Fibroblast of skin of back (primary cell): ENCODE data around the gene PROCA1.
A peak's percentile ranks its signal among the peaks of the same experiment; 100 is the strongest.
"Not testable (repeated sequence)": the region's sequence is repeated elsewhere in the genome, so short reads cannot be mapped to it uniquely, and the experiment has no call there.

Experiments
- DNase-seq: peaks from one replicate; pipeline ENCODE4 v3.0.0-alpha.2; 2013

PROCA1 gene

DNA sequence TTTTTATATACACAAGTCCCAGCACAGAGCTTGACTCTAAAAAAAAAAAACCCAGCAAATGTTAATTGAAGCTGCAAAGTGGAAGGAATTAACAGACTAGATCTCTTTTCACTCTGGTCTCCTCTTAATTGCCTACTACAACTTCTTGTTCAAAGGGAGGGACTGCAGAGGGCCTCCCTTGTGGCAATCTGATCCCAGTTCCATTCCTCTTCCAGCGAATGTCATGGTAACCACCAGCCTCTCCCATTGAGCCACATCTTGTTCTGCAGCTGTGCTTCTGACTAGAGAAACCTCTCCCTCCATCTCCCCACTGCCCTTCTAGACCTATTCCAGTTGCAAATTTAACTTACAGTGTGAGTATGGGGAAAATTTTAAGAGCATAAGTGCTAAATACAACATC is 43.8 kb downstream of the PROCA1 start:
- no peak for DNase-seq

DNA sequence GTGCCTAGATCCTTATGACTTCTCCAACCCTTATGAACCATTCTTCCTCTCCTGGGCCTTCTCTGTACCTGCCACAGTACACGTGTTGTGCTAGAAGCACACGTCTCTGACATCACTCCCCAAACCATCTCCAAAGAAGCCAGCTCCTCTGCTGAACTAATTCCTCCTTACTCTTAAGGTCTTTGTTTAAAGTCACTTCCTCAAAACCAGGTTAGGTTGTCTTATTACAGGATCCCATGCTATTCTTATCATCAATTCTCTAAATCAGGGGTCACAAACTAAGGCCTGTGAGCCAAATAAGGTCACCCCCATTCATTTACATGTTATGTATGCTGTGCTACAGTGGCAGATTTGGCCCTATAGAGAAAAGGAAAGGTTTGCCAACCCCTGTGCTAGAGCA is 45.7 kb downstream of the PROCA1 start:
- no peak for DNase-seq

DNA sequence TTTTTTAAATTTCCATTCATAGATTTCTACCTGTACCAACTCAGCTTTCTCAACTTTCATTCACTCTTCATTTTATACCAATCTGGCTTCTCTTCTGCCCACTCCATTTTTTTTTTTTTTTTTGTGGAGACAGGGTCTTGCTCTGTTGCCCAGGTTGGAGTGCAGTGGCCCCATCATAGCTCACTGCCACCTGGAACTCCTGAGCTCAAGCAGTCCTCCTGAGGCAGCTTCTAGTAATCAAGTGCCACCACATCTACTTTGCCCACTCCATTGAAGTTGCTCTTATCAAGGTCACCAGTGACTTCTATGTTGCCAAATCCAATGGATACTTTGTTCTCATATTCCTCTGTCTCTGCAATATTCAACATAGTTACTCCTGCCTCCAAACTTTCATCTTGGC is 48.0 kb downstream of the PROCA1 start:
- DNase-seq: no peak

DNA sequence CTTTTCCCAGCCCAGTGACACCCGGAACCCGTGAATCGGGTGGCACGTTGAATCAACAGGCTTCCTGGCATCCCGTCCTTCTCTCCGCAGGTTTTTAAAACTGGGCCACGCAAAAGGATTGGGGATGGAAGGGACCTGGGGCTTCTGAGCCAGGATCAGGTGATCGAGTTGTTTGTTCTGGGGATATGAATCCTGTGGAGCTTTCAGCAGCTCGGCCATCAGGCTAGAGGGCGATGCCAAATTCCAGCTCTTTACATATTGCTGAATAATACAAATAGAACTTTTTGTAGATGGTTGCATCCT is 49.2 kb downstream of the PROCA1 start:
- no peak for DNase-seq

DNA sequence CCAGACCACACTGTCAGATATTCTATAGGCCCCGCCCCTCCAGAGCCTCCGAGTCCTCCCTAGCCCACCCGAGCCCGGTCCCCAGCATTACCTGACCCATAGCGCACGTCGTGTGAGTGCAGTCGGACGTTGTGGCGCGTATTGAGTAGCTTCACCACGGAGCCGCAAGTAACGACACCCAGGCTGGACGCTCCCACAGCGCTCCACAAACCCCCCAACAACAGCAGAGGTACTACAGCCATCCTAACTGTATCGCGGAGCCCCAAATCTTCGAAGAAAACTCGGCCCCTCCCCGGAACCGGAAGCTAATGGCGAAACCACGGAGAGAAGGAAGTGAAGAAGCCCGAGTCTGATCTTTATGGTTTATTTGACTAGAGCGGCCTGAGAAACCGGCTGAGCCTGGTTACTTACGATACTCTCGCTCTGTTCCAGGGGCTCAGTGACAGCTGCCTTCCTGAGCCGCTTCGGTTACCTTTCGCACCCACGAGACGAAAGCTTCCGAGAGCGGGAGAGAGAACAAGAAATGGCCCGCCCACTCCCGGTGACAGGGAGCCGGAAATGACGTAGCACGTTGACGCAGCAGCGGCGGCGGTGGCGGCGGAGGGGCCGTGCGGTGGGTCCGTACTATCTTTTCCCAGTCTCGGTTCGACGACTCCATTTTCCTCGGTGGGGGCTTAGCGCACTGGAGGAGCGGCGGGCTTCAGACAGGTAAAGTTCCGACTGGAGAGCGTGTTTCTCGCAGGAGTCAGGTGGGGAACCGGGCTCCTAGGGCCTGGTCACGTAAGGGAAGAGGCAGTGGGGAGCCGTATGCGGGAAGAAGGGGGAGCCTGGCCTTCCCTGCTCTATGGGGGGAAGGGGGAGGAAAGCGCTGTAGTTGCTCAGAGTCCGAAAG is 49.8 kb downstream of the PROCA1 start, which contains the start of the genes SDF2 and SUPT6H:
Gene SDF2 (minus strand): TSS at position 272 of the 892 bp plus-strand sequence. CDS start 30 bp downstream, at position 242.
Gene SUPT6H (plus strand): TSS at position 571 of the 892 bp plus-strand sequence. CDS start 11,197 bp downstream, outside the sequence.
- DNase-seq: peak; percentile 85

DNA sequence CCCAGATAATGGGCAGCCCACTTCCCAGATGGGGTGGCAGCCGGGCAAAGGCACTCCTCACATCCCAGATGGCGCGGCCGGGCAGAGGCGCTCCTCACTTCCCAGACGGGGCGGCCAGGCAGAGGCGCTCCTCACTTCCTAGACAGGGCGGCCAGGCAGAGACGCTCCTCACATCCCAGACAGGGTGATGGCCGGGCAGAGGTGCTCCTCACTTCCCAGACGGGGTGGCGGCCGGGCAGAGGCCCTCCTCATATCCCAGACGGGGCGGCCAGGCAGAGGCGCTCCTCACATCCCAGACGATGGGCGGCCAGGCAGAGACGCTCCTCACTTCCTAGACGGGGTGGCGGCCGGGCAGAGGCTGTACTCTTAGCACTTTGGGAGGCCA is 52.2 kb downstream of the PROCA1 start:
- not testable (repeated sequence) for DNase-seq

DNA sequence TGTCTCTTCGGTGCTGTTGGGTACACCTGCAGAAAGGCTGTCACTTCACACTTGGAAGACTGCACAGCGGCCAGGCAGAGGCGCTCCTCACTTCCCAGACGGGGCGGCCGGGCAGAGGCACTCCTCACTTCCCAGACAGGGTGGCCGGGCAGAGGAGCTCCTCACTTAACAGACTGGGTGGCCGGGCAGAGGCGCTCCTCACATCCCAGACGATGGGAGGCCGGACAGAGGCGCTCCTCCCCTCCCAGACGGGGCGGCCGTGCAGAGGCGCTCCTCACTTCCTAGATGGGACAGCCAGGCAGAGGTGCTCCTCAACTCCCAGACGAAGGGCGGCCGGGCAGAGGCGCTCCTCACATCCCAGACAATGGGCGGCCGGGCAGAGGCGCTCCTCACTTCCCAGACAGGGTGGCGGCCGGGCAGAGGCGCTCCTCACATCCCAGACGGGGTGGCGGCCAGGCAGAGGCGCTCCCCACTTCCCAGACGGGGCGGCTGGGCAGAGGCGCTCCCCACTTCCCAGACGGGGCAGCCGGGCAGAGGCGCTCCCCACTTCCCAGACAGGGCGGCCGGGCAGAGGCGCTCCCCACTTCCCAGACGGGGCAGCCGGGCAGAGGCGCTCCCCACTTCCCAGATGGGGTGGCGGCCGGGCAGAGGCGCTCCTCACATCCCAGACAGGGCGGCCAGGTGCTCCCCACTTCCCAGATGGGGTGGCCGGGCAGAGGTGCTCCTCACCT is 52.8 kb downstream of the PROCA1 start:
- DNase-seq: not testable (repeated sequence)

DNA sequence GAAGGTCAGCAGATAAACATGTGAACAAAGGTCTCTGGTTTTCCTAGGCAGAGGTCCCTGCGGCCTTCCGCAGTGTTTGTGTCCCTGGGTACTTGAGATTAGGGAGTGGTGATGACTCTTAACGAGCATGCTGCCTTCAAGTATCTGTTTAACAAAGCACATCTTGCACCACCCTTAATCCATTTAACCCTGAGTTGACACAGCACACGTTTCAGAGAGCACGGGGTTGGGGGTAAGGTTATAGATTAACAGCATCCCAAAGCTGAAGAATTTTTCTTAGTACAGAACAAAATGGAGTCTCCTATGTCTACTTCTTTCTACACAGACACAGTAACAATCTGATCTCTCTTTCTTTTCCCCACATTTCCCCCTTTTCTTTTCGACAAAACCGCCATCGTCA is 53.3 kb downstream of the PROCA1 start:
- not testable (repeated sequence) for DNase-seq

DNA sequence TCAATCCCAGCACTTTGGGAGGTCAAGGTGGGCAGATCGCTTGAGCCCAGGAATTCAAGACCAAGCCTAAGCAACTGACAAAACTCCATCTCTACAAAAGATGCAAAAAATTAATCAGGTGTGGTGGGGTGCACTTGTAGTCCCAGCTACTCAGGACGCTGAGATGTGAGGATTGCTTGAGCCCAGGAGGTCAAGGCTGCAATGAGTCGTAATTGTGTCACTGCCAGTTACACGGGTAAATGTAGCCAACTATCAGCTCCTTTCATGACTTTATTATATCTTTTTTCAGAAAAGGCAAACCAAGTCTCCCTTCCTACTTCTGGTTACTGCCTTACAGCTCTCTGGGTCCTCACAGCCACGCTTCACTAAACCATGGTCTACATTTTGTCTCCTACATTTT is 53.9 kb downstream of the PROCA1 start:
- DNase-seq: peak; percentile 7

DNA sequence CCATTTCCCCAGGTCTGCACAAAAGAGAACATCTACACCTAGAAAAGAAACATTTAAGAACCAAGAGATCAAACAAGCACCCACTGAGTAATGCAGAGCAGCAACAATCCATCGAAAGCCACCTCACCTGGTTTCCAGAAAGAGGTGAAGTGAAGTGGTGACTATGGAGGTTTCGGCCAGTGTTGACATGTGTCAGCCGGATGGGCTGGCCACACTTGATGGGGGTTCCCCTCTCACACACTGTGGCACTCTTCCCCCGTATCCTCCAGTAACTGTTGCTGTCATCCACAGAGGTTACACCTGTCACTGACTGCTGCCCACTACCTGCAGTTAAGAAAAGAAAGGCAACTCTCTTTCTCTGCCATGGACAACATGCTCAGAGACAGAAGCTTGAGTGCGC is 56.5 kb downstream of the PROCA1 start:
- DNase-seq: no peak
